H9 (cell line): Measurements from ENCODE around the gene ITSN1. TPM values are rescaled to one million over a fixed set of nuclear protein-coding genes. Genes with fewer than 3 reads are reported as not detected.

Experiments
- DNase-seq: peaks from one replicate; pipeline ENCODE4 v3.0.0-alpha.2; 2017
- H2AFZ ChIP-seq: one replicate; pipeline ENCODE4 v1.6.1; 2013; ENCODE audit warnings: mild to moderate bottlenecking, low read length, control low read depth, moderate library complexity
- H2AK5ac ChIP-seq: 2 replicates; pipeline ENCODE4 v1.6.1; 2013; ENCODE audit warnings: low read length, control low read depth, mixed read lengths; ENCODE audit not compliant: insufficient read length
- H2BK120ac ChIP-seq: one replicate; pipeline ENCODE4 v1.6.1; 2013; ENCODE audit warnings: low read depth, mild to moderate bottlenecking, low read length, control low read depth, inconsistent platforms; ENCODE audit not compliant: poor library complexity, severe bottlenecking
- H2BK12ac ChIP-seq: 2 replicates; pipeline ENCODE4 v1.6.1; 2013; ENCODE audit warnings: low read length, control low read depth, mixed read lengths, low read depth; ENCODE audit not compliant: insufficient read length
- H2BK15ac ChIP-seq: 2 replicates; pipeline ENCODE4 v1.6.1; 2013; ENCODE audit warnings: low read depth, low read length, control low read depth
- H2BK20ac ChIP-seq: one replicate; pipeline ENCODE4 v1.6.1; 2013; ENCODE audit warnings: low read depth, mild to moderate bottlenecking, low read length, control low read depth, inconsistent platforms; ENCODE audit not compliant: poor library complexity, severe bottlenecking
- H2BK5ac ChIP-seq: 2 replicates; pipeline ENCODE4 v1.6.1; 2013; ENCODE audit warnings: low read length, control low read depth, mixed read lengths; ENCODE audit not compliant: insufficient read length
- H3K14ac ChIP-seq: 2 replicates; pipeline ENCODE4 v1.6.1; 2013; ENCODE audit warnings: low read length, control low read depth; ENCODE audit not compliant: insufficient read depth
- H3K18ac ChIP-seq: 2 replicates; pipeline ENCODE4 v1.6.1; 2013; ENCODE audit warnings: low read depth, mild to moderate bottlenecking, mixed read lengths, low read length, control low read depth; ENCODE audit not compliant: insufficient read length
- H3K23ac ChIP-seq: 2 replicates; pipeline ENCODE4 v1.6.1; 2013; ENCODE audit warnings: low read length, control low read depth, mixed read lengths, low read depth; ENCODE audit not compliant: insufficient read length
- H3K23me2 ChIP-seq: 2 replicates; pipeline ENCODE4 v1.6.1; 2013; ENCODE audit warnings: low read depth, mild to moderate bottlenecking, mixed read lengths, low read length, control low read depth; ENCODE audit not compliant: insufficient read length, poor library complexity, severe bottlenecking
- H3K27ac ChIP-seq: 2 replicates; pipeline ENCODE4 v1.5.1; 2013; ENCODE audit warnings: low read length, control low read depth, mixed read lengths, low read depth; ENCODE audit not compliant: insufficient read length
- H3K27me3 ChIP-seq: 2 replicates; pipeline ENCODE4 v1.6.1; 2013; ENCODE audit warnings: low read length, control low read depth, inconsistent platforms; ENCODE audit not compliant: insufficient read depth
- H3K4ac ChIP-seq: 2 replicates; pipeline ENCODE4 v1.6.1; 2013; ENCODE audit warnings: low read depth, mild to moderate bottlenecking, control low read depth, inconsistent platforms, low read length, moderate library complexity
- H3K4me1 ChIP-seq: 2 replicates; pipeline ENCODE4 v1.6.1; 2013; ENCODE audit warnings: low read length, control low read depth, inconsistent platforms; ENCODE audit not compliant: insufficient read depth
- H3K4me2 ChIP-seq: 2 replicates; pipeline ENCODE4 v1.6.1; 2013; ENCODE audit warnings: low read length, control low read depth, mixed read lengths; ENCODE audit not compliant: insufficient read length, insufficient read depth
- H3K56ac ChIP-seq: 2 replicates; pipeline ENCODE4 v1.6.1; 2013; ENCODE audit warnings: low read depth, mild to moderate bottlenecking, mixed read lengths, low read length, control low read depth; ENCODE audit not compliant: insufficient read length
- H3K79me1 ChIP-seq: 2 replicates; pipeline ENCODE4 v1.6.1; 2013; ENCODE audit warnings: low read depth, mild to moderate bottlenecking, moderate library complexity, low read length, control low read depth, inconsistent platforms; ENCODE audit not compliant: insufficient read depth, poor library complexity, severe bottlenecking
- H3K79me2 ChIP-seq: 2 replicates; pipeline ENCODE4 v1.6.1; 2013; ENCODE audit warnings: low read length, control low read depth, inconsistent platforms; ENCODE audit not compliant: insufficient read depth
- H3K9ac ChIP-seq: 2 replicates; pipeline ENCODE4 v1.6.1; 2013; ENCODE audit warnings: low read length, control low read depth, mixed read lengths; ENCODE audit not compliant: insufficient read length; ENCODE audit errors: extremely low read depth
- H3K9me3 ChIP-seq: one replicate; pipeline ENCODE4 v1.6.1; 2013; ENCODE audit warnings: low read depth, low read length, inconsistent platforms; ENCODE audit not compliant: control insufficient read depth
- H3T11ph ChIP-seq: one replicate; pipeline ENCODE4 v1.6.1; 2013; ENCODE audit warnings: mild to moderate bottlenecking, low read length, control low read depth, inconsistent platforms
- H4K20me1 ChIP-seq: one replicate; pipeline ENCODE4 v1.6.1; 2013; ENCODE audit not compliant: control insufficient read depth, insufficient read length, insufficient read depth
- H4K5ac ChIP-seq: 2 replicates; pipeline ENCODE4 v1.6.1; 2013; ENCODE audit warnings: low read depth, mild to moderate bottlenecking, mixed read lengths, low read length, control low read depth; ENCODE audit not compliant: insufficient read length
- H4K8ac ChIP-seq: replicated peaks from 2 replicates; pipeline ENCODE4 v1.6.1; 2013; ENCODE audit warnings: low read length, control low read depth, mixed read lengths, low read depth; ENCODE audit not compliant: insufficient read length
- H4K91ac ChIP-seq: 2 replicates; pipeline ENCODE4 v1.6.1; 2013; ENCODE audit warnings: low read depth, mild to moderate bottlenecking, moderate library complexity, mixed read lengths, low read length, control low read depth; ENCODE audit not compliant: insufficient read length
- H3K27ac Mint-ChIP-seq, 3 experiments: 2 replicates in 2 of 3; 3 replicates in 1 of 3; pipeline ENCODE4 v1.8.0; 2020 to 2021; ENCODE audit warnings: mixed read lengths in 3 of 3, mild to moderate bottlenecking in 1 of 3, moderate library complexity in 1 of 3
- H3K27me3 Mint-ChIP-seq: 2 replicates; pipeline ENCODE4 v1.8.0; 2021; ENCODE audit warnings: low read depth, mild to moderate bottlenecking, moderate library complexity, mixed read lengths
- H3K36me3 Mint-ChIP-seq, 3 experiments: 2 replicates in 2 of 3; 3 replicates in 1 of 3; pipeline ENCODE4 v1.8.0; 2020 to 2021; ENCODE audit warnings: low read depth in 3 of 3, mixed read lengths in 3 of 3; ENCODE audit not compliant: insufficient read depth in 1 of 3
- H3K4me1 Mint-ChIP-seq, 2 experiments: 2 replicates each; pipeline ENCODE4 v1.8.0; 2020; ENCODE audit warnings: mixed read lengths in 2 of 2
- H3K4me3 Mint-ChIP-seq, 2 experiments: 2 replicates in 1 of 2; 3 replicates in 1 of 2; pipeline ENCODE4 v1.8.0; 2020 to 2021; ENCODE audit warnings: mild to moderate bottlenecking in 2 of 2, mixed read lengths in 2 of 2, moderate library complexity in 1 of 2
- H3K9me3 Mint-ChIP-seq, 2 experiments: 2 replicates in 1 of 2; 3 replicates in 1 of 2; pipeline ENCODE4 v1.8.0; 2020; ENCODE audit warnings: mild to moderate bottlenecking in 2 of 2, mixed read lengths in 2 of 2, moderate library complexity in 1 of 2
- CTCF ChIP-seq: fragments of 200-600 bp; sonication (generic); conservative IDR thresholded peaks from 3 replicates; pipeline ENCODE4 v1.8.0; 2021; ENCODE audit warnings: antibody characterized with exemption, mild to moderate bottlenecking
- WGBS: extraction: QIAGEN DNeasy Blood & Tissue Kit; methylation state at CpG from one replicate; pipeline ENCODE4 v1.1.7; 2013; ENCODE audit warnings: missing lambda C conversion rate, low lambda C conversion rate, mixed read lengths; ENCODE audit not compliant: insufficient read length; ENCODE audit errors: extremely low coverage; 5-methylcytosine and 5-hydroxymethylcytosine counted together
- total RNA-seq: library from RNA; stranded (reverse); gene quantifications from 2 replicates; pipeline ENCODE4 v1.2.1, GENCODE V29; 2021

Gene ITSN1
- total RNA-seq, 1 experiment from 2014 or later: 94.2 TPM

GRCh38 chr21:33661146-33661545 lies 18.8 kb downstream of the ITSN1 start:
- Histone ChIP-seq H3K79me2 (peaks cover 40% of the 10 kb centered on the region; the same call in 1 of the 2 replicates), H2BK20ac (no peak overlapping the region), H3K23me2 (no peaks in the 10 kb centered on the region), H3K23ac (no peak overlapping the region), H2BK12ac (no peak overlapping the region), H3K27me3 (no peaks in the 10 kb centered on the region), H3K79me1 (peaks cover 5% of the 10 kb centered on the region), H2AFZ (no peak overlapping the region), H2BK5ac (no peak overlapping the region), H4K91ac (no peak overlapping the region), H3K9me3 (no peaks in the 10 kb centered on the region), H3T11ph (no peak overlapping the region), H3K4ac (no peak overlapping the region), H3K4me2 (no peak overlapping the region), H2AK5ac (no peak overlapping the region), H3K9ac (no peak overlapping the region), H2BK120ac (no peak overlapping the region), H3K18ac (no peak overlapping the region), H4K8ac (no peak overlapping the region), H4K20me1 (no peaks in the 10 kb centered on the region), H4K5ac (no peak overlapping the region), H2BK15ac (no peak overlapping the region), H3K4me1 (no peaks in the 10 kb centered on the region), H3K56ac (no peak overlapping the region), H3K14ac (no peak overlapping the region), H3K27ac (no peak overlapping the region)
- peaks cover 2 to 13% (median 2%) of the 10 kb centered on the region in 3 experiments; a peak in 5 of 7 replicates for H3K36me3 Mint-ChIP-seq
- no CpG with 5 or more reads among the region's 1 CpG for WGBS
- DNase-seq: no peak
- no peak overlapping the region for H3K4me3 Mint-ChIP-seq
- no peaks in the 10 kb centered on the region for H3K9me3 Mint-ChIP-seq
- peaks cover 29 to 40% of the 10 kb centered on the region in 2 experiments for H3K4me1 Mint-ChIP-seq
- no peak overlapping the region for H3K27ac Mint-ChIP-seq
- TF ChIP-seq CTCF: no peak
- no peaks in the 10 kb centered on the region for H3K27me3 Mint-ChIP-seq
